HG03521 (cell line): Measurements from ENCODE around the gene CTNNA2.
"Not testable (repeated sequence)": the region's sequence is repeated elsewhere in the genome, so short reads cannot be mapped to it uniquely, and the experiment has no call there.

Experiments
- ATAC-seq: cut with Tn5 transposase; IDR thresholded peaks from one replicate; pipeline ENCODE4 v1.9.1; 2021; ENCODE audit warnings: mild to moderate bottlenecking, moderate library complexity; ENCODE audit not compliant: unreplicated experiment

CTNNA2 gene

GRCh38 chr2:80019571-80020460, 507.0 kb downstream of the CTNNA2 start:
- ATAC-seq, result no peak

- no peak for ATAC-seq
Measured at GRCh38 chr2:80022018-80022417, 509.2 kb downstream of the CTNNA2 start.

- ATAC-seq, result no peak
Measured at GRCh38 chr2:80026040-80026729, 513.3 kb downstream of the CTNNA2 start.

- no peak for ATAC-seq
Measured at GRCh38 chr2:80028051-80028450, 515.2 kb downstream of the CTNNA2 start.

GRCh38 chr2:80028584-80028983, 515.7 kb downstream of the CTNNA2 start:
- no peak for ATAC-seq

- ATAC-seq, result no peak
Measured at GRCh38 chr2:80030135-80030534, 517.3 kb downstream of the CTNNA2 start.

GRCh38 chr2:80032684-80033083, 519.8 kb downstream of the CTNNA2 start:
- not testable (repeated sequence) for ATAC-seq

- no peak for ATAC-seq
Measured at GRCh38 chr2:80035749-80036285, 523.0 kb downstream of the CTNNA2 start.

GRCh38 chr2:80037310-80037709, 524.5 kb downstream of the CTNNA2 start:
- ATAC-seq, result no peak

- no peak for ATAC-seq
Measured at GRCh38 chr2:80040226-80040625, 527.4 kb downstream of the CTNNA2 start.

GRCh38 chr2:80042635-80043034, 529.8 kb downstream of the CTNNA2 start:
- ATAC-seq, result no peak

GRCh38 chr2:80048296-80048695, 535.4 kb downstream of the CTNNA2 start:
- no peak for ATAC-seq

- ATAC-seq, result no peak
Measured at GRCh38 chr2:80050246-80050645, 537.4 kb downstream of the CTNNA2 start.

- ATAC-seq, result no peak
Measured at GRCh38 chr2:80053522-80054345, 540.9 kb downstream of the CTNNA2 start.

- no peak for ATAC-seq
Measured at GRCh38 chr2:80054346-80054675, 541.5 kb downstream of the CTNNA2 start.

GRCh38 chr2:80057956-80058355, 545.1 kb downstream of the CTNNA2 start:
- no peak for ATAC-seq

- no peak for ATAC-seq
Measured at GRCh38 chr2:80058562-80058961, 545.7 kb downstream of the CTNNA2 start.

- ATAC-seq, result no peak
Measured at GRCh38 chr2:80059447-80059846, 546.6 kb downstream of the CTNNA2 start.

GRCh38 chr2:80061881-80062280, 549.0 kb downstream of the CTNNA2 start:
- no peak for ATAC-seq

- ATAC-seq, result no peak
Measured at GRCh38 chr2:80062298-80062697, 549.4 kb downstream of the CTNNA2 start.

- no peak for ATAC-seq
Measured at GRCh38 chr2:80068038-80068731, 555.3 kb downstream of the CTNNA2 start.
